Mammary epithelial cell (primary cell): ENCODE results near the gene IGF2R.

Experiments used
- EZH2 ChIP-seq: IDR thresholded peaks from 2 replicates; pipeline ENCODE4 v1.6.1; 2012; ENCODE audit warnings: low read length, inconsistent platforms, borderline replicate concordance
- TF ChIP-seq, protein P1 (sequence below), 2 donors: IDR thresholded peaks in 1 of 2; conservative IDR thresholded peaks in 1 of 2; 2 replicates each; pipeline ENCODE4 v1.5.1; 2011 to 2012; ENCODE audit warnings: inconsistent platforms in 2 of 2, low read length in 2 of 2, mild to moderate bottlenecking in 2 of 2, control low read depth in 1 of 2, low read depth in 1 of 2; ENCODE audit not compliant: insufficient read depth in 1 of 2; ENCODE audit errors: extremely low read depth in 1 of 2

DNA sequence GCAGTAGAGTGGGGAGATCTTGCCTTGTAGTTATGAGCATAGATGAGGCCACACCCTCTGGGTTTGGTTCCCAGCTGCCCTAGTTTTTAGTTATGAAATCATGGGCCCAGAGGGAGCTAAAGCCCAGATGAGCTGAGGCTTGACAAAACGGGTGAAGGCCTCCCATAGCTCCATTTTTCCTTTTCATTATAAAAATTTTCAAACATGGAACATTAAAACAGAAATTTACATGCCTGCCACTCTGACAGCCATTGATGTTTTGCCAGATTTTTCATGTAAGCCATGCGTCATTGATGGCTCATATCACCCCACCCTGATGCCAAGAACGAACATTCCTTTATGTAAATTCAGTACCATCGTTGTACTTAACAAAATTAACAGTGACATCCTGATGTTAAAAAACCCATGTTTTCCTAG lies 67.9 kb downstream of the IGF2R start:
- TF ChIP-seq, protein P1, sequence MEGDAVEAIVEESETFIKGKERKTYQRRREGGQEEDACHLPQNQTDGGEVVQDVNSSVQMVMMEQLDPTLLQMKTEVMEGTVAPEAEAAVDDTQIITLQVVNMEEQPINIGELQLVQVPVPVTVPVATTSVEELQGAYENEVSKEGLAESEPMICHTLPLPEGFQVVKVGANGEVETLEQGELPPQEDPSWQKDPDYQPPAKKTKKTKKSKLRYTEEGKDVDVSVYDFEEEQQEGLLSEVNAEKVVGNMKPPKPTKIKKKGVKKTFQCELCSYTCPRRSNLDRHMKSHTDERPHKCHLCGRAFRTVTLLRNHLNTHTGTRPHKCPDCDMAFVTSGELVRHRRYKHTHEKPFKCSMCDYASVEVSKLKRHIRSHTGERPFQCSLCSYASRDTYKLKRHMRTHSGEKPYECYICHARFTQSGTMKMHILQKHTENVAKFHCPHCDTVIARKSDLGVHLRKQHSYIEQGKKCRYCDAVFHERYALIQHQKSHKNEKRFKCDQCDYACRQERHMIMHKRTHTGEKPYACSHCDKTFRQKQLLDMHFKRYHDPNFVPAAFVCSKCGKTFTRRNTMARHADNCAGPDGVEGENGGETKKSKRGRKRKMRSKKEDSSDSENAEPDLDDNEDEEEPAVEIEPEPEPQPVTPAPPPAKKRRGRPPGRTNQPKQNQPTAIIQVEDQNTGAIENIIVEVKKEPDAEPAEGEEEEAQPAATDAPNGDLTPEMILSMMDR (conservative IDR thresholded peaks at IDR 0.05 in 1 of 2, IDR thresholded peaks at IDR 0.05 in 1 of 2; ENCODE audit: extremely low read depth in 1 of 2, insufficient read depth in 1 of 2, low read depth in 1 of 2, low read length in 2 of 2) = no peak
- TF ChIP-seq EZH2 = no peak
